ENCODE measurements around the gene TBX21.
A peak's percentile ranks its signal among the peaks of the same experiment; 100 is the strongest.

TBX21 gene

DNA sequence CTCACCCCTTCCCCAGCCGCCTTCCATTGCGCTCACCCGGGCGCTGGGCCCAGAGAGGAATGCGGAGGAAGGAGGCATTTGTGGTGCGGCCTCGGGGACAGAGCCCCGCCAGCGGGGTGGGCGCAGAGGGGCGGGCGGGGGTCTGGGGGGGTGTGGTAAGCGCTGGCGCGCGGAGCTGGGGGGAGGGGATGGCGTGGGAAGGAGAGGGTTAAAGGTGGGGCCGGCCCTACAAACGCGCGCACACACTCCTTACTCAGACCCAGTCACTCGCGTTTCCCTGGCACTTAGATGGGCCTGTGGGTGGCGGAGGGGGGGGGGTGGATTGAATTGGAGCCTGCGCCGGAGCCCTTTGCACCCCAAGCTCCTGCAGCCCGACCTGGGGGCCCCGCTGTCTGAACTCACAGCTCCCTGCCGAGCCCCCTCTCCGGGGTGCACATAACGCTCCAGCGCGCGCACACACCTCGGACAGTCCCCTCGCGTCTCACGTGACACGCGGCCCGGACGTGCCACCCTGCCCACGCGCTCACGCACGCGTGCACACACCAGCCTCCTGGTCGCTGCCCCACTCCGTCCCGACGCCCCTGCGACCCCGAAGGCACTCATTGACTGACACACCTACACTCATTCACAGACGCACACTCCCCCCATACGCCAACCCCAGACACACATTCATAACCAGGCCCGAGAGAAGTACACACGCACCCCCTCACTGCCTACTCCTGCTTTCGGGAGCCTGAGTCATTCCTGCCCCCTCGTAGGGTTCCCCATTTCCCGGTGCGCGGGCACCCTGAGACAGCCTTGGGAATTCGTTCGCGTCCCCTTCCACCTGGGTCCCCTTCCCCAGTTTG, 38.2 kb upstream of the TBX21 start:
- Histone ChIP-seq H3K27ac (ENCODE audit: low read depth, low read length) (no peak overlapping the region), H3K79me1 (ENCODE audit: low read length) (peaks cover 11% of the 10 kb centered on the region), H3K4me3 (ENCODE audit: low read depth, low read length) (peak overlapping the region; percentile 83), H4K91ac (ENCODE audit: low read depth, low read length) (peak overlapping the region; percentile 64), H3K18ac (ENCODE audit: low read length) (peak overlapping the region; percentile 66), H3K23ac (ENCODE audit: low read length) (no peak overlapping the region), H2BK12ac (ENCODE audit: low read length) (no peak overlapping the region), H3K9ac (ENCODE audit: low read length) (peak overlapping the region; percentile 10), H3K79me2 (ENCODE audit: control insufficient read depth, insufficient read depth, low read length, poor library complexity) (peaks cover 2% of the 10 kb centered on the region), H2BK5ac (ENCODE audit: low read depth, low read length, poor library complexity) (no peak overlapping the region), H2AFZ (ENCODE audit: insufficient read depth, low read length, poor library complexity) (peak overlapping the region; percentile 80), H2AK5ac (ENCODE audit: low read length) (no peak overlapping the region), H2BK120ac (ENCODE audit: insufficient read depth, low read length, poor library complexity) (peak overlapping the region; percentile 17), H3K4ac (ENCODE audit: low read depth, low read length) (no peak overlapping the region), H3K4me2 (ENCODE audit: low read length) (peak overlapping the region; percentile 93), H3K9me3 (ENCODE audit: insufficient read depth, low read depth, low read length) (no peaks in the 10 kb centered on the region), H3K27me3 (ENCODE audit: insufficient read depth, low read length) (no peaks in the 10 kb centered on the region), H3K4me1 (ENCODE audit: control insufficient read depth in 1 of 2, insufficient read depth in 2 of 2, low read length in 2 of 2) (peaks cover 4 to 11% of the 10 kb centered on the region in 2 experiments), H4K12ac (ENCODE audit: low read depth, low read length) (peak overlapping the region; percentile 61), H3K14ac (ENCODE audit: low read length) (peak overlapping the region; percentile 54), H3K36me3 (ENCODE audit: control insufficient read depth in 1 of 2, insufficient read depth in 2 of 2, low read length in 2 of 2) (peaks cover 1 to 6% of the 10 kb centered on the region in 2 experiments), H4K8ac (ENCODE audit: low read depth, low read length) (peak overlapping the region; percentile 47)
- WGBS (ENCODE audit: extremely low coverage, insufficient coverage, insufficient read length): no CpG with 5 or more reads among the region's 65 CpGs
- DNase-seq: peak in 1 of 2 donors; percentile 18

DNA sequence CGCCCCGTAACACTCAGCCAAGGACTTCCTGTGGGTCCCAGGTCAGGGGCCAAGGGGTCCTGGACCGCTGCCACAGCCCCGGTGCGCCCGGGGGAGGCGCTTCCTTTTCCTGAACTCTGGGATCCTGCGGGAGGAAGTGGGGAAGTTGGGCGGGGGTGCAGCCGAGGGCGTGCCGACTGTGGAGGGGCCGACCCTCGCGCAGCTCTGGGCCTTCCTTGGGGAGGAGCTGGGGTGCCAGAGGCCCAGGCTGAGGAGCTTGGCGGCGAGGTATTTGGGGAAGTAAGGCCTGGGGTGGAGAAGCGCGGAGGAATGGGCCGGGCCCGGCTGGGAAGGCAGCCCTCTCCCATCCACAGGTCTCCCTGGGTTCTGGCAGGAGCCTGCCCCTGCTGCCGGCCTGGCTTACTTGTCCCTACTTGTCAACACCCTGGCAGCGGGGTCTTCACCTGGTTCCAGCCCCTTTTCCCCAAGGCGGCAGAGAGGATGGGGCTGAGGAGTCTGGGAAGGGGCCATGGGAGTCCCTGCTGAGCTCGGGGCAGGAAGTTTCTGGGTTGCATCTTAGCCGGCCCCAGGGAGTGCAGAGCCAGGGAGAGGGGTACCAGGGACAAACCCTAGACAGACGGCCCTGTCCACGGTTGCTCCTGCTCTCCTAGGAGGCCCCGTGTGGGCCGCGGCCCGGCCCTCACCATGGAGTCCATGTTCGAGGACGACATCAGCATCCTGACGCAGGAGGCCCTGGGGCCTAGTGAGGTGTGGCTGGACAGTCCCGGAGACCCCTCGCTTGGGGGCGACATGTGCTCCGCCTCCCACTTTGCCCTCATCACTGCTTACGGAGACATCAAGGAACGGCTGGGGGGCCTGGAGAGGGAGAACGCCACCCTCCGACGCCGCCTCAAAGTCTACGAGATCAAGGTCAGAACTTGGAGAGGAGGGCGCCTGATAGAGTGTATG, 37.3 kb upstream of the TBX21 start:
- Histone ChIP-seq H3K9me3 (ENCODE audit: insufficient read depth, low read depth, low read length) (no peaks in the 10 kb centered on the region), H3K27me3 (ENCODE audit: insufficient read depth, low read length) (no peaks in the 10 kb centered on the region), H2BK5ac (ENCODE audit: low read depth, low read length, poor library complexity) (no peak overlapping the region), H3K4me1 (ENCODE audit: control insufficient read depth in 1 of 2, insufficient read depth in 2 of 2, low read length in 2 of 2) (peaks cover 4 to 11% of the 10 kb centered on the region in 2 experiments), H3K14ac (ENCODE audit: low read length) (no peak overlapping the region), H3K79me1 (ENCODE audit: low read length) (peaks cover 11% of the 10 kb centered on the region), H2AFZ (ENCODE audit: insufficient read depth, low read length, poor library complexity) (peak overlapping the region; percentile 80), H4K91ac (ENCODE audit: low read depth, low read length) (no peak overlapping the region), H2BK12ac (ENCODE audit: low read length) (no peak overlapping the region), H3K36me3 (ENCODE audit: control insufficient read depth in 1 of 2, insufficient read depth in 2 of 2, low read length in 2 of 2) (peaks cover 1 to 6% of the 10 kb centered on the region in 2 experiments), H4K12ac (ENCODE audit: low read depth, low read length) (peak overlapping the region; percentile 61), H3K18ac (ENCODE audit: low read length) (no peak overlapping the region), H3K4me3 (ENCODE audit: low read depth, low read length) (peak overlapping the region; percentile 83), H3K23ac (ENCODE audit: low read length) (no peak overlapping the region), H3K4ac (ENCODE audit: low read depth, low read length) (no peak overlapping the region), H3K79me2 (ENCODE audit: control insufficient read depth, insufficient read depth, low read length, poor library complexity) (peaks cover 2% of the 10 kb centered on the region), H3K27ac (ENCODE audit: low read depth, low read length) (no peak overlapping the region), H3K4me2 (ENCODE audit: low read length) (peak overlapping the region; percentile 93), H2BK120ac (ENCODE audit: insufficient read depth, low read length, poor library complexity) (peak overlapping the region; percentile 17), H2AK5ac (ENCODE audit: low read length) (no peak overlapping the region), H4K8ac (ENCODE audit: low read depth, low read length) (peak overlapping the region; percentile 47), H3K9ac (ENCODE audit: low read length) (no peak overlapping the region)
- DNase-seq: no peak
- no CpG with 5 or more reads among the region's 47 CpGs for WGBS (ENCODE audit: extremely low coverage, insufficient coverage, insufficient read length)

DNA sequence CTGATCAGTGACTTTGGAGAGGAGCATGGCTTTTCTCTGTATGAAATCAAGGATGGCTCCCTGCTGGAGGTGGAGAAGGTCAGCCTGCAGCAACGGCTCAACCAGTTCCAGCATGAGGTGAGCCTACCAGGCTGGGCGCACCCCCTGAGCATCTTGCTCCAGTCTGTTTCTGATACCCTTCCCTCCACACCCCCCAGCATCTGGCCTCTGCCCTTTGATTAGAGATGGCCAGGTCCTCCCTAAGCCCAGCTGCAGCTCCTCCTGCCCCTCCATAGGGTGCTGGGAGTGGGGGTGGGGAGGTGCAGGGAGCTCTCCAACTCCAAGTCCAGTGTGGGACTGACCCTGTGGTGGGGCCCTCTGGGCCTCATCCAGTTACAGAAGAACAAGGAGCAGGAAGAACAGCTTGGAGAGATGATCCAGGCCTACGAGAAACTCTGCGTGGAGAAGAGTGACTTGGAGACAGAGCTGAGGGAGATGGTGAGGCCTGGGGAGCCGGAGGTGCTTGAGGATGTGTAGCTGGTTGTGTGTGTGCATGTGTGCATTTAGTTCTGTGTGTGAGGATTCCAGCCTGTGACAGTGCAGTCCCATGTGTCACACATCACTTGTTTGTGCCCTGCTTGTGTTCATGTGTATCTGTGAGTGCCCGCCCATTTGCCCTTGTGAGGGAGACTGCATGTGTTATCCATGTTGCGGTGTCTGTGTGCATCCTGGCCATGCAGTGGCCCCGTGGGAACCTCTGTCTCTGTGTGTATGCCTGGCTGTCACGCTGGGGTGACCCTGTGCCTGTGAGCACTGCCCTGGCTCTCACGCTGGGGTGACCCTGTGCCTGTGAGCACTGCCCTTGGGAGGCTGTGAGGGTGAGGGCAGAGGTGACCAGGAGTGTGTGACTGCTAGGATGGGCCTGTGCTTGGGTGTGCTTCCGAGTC, 36.1 kb upstream of the TBX21 start:
- no peak overlapping the region for H3K23ac ChIP-seq (ENCODE audit: low read length)
- H3K4me1 ChIP-seq (ENCODE audit: control insufficient read depth in 1 of 2, insufficient read depth in 2 of 2, low read length in 2 of 2): peaks cover 4 to 11% of the 10 kb centered on the region in 2 experiments
- H4K91ac ChIP-seq (ENCODE audit: low read depth, low read length): no peak overlapping the region
- peaks cover 11% of the 10 kb centered on the region for H3K79me1 ChIP-seq (ENCODE audit: low read length)
- H3K9ac ChIP-seq (ENCODE audit: low read length): no peak overlapping the region
- H4K8ac ChIP-seq (ENCODE audit: low read depth, low read length): no peak overlapping the region
- no peak overlapping the region for H3K4ac ChIP-seq (ENCODE audit: low read depth, low read length)
- no peak overlapping the region for H3K18ac ChIP-seq (ENCODE audit: low read length)
- H2BK5ac ChIP-seq (ENCODE audit: low read depth, low read length, poor library complexity): no peak overlapping the region
- no peak overlapping the region for H3K27ac ChIP-seq (ENCODE audit: low read depth, low read length)
- DNase-seq: no peak
- no peaks in the 10 kb centered on the region for H3K9me3 ChIP-seq (ENCODE audit: insufficient read depth, low read depth, low read length)
- no peaks in the 10 kb centered on the region for H3K27me3 ChIP-seq (ENCODE audit: insufficient read depth, low read length)
- no peak overlapping the region for H3K4me2 ChIP-seq (ENCODE audit: low read length)
- H3K36me3 ChIP-seq (ENCODE audit: control insufficient read depth in 1 of 2, insufficient read depth in 2 of 2, low read length in 2 of 2): peaks cover 1 to 6% of the 10 kb centered on the region in 2 experiments
- H3K4me3 ChIP-seq (ENCODE audit: low read depth, low read length): peak overlapping the region; percentile 18
- no peak overlapping the region for H2AFZ ChIP-seq (ENCODE audit: insufficient read depth, low read length, poor library complexity)
- peaks cover 2% of the 10 kb centered on the region for H3K79me2 ChIP-seq (ENCODE audit: control insufficient read depth, insufficient read depth, low read length, poor library complexity)
- no peak overlapping the region for H2AK5ac ChIP-seq (ENCODE audit: low read length)
- no peak overlapping the region for H3K14ac ChIP-seq (ENCODE audit: low read length)
- H2BK12ac ChIP-seq (ENCODE audit: low read length): no peak overlapping the region
- no peak overlapping the region for H2BK120ac ChIP-seq (ENCODE audit: insufficient read depth, low read length, poor library complexity)
- no CpG with 5 or more reads among the region's 11 CpGs for WGBS (ENCODE audit: extremely low coverage, insufficient coverage, insufficient read length)
- H4K12ac ChIP-seq (ENCODE audit: low read depth, low read length): no peak overlapping the region

Data from trophoblast cell (in vitro differentiated cells and primary cell).